Measurements from ENCODE around the gene LPIN3.

LPIN3 gene

GRCh38 chr20:41350408-41350962 is 9.9 kb downstream of the LPIN3 start:
- DNase-seq = no peak

GRCh38 chr20:41352106-41352505 is 11.5 kb downstream of the LPIN3 start:
- no peak for DNase-seq

- no peak for DNase-seq
These were observed 12.0 kb downstream of the LPIN3 start for GRCh38 chr20:41352666-41353065.

- DNase-seq = no peak
These were observed 12.9 kb downstream of the LPIN3 start for GRCh38 chr20:41353530-41353929.

- no peak for DNase-seq
These were observed 14.6 kb downstream of the LPIN3 start for GRCh38 chr20:41355192-41355591.

GRCh38 chr20:41355598-41356203 is 15.1 kb downstream of the LPIN3 start:
- no peak for DNase-seq

GRCh38 chr20:41356951-41357350 is 16.3 kb downstream of the LPIN3 start:
- DNase-seq = no peak

- no peak for DNase-seq
These were observed 17.0 kb downstream of the LPIN3 start for GRCh38 chr20:41357424-41358163.

- no peak for DNase-seq
These were observed 17.6 kb downstream of the LPIN3 start for GRCh38 chr20:41358230-41358629.

GRCh38 chr20:41358717-41359116 is 18.1 kb downstream of the LPIN3 start:
- no peak for DNase-seq

GRCh38 chr20:41359541-41360011 is 19.0 kb downstream of the LPIN3 start:
- no peak for DNase-seq

GRCh38 chr20:41360831-41361756 is 20.5 kb downstream of the LPIN3 start:
- no peak for DNase-seq

GRCh38 chr20:41361757-41362747 is 21.4 kb downstream of the LPIN3 start:
- DNase-seq = no peak

GRCh38 chr20:41362748-41363140 is 22.1 kb downstream of the LPIN3 start:
- no peak for DNase-seq

GRCh38 chr20:41363601-41364000 is 23.0 kb downstream of the LPIN3 start:
- DNase-seq = no peak

- DNase-seq = no peak
These were observed 23.7 kb downstream of the LPIN3 start for GRCh38 chr20:41364236-41364855.

GRCh38 chr20:41364967-41365765 is 24.5 kb downstream of the LPIN3 start:
- no peak for DNase-seq

- DNase-seq = no peak
These were observed 25.3 kb downstream of the LPIN3 start for GRCh38 chr20:41365777-41366545.

- no peak for DNase-seq
These were observed 26.1 kb downstream of the LPIN3 start, which contains the start of gene EMILIN3 for GRCh38 chr20:41366546-41367392. EMILIN3 (minus strand) TSS chr20:41366818; CDS start chr20:41366634, 184 bp downstream.
